Posterior cingulate gyrus (tissue), 11 donors: ENCODE measurements around the gene SPACA7.

Experiments used
- DNase-seq, 10 donors: peaks; one replicate each; pipeline versions ENCODE4 v3.0.0 to v3.0.0-alpha.2; 2020 to 2021; ENCODE audit warnings: mixed read lengths in 3 of 10
- intact Hi-C: fragments of 100-400 bp; cut with DNase I; formaldehyde crosslinking; loops from one replicate; pipeline ENCODE4 v1.15.1; 2023

Gene SPACA7

GRCh38 chr13:112376050-112376681 is at the start of gene SPACA7:
TSS of gene SPACA7 (plus strand) at chr13:112376355. CDS start at chr13:112376386, 31 bp downstream.
- intact Hi-C loops = no loop called here
- DNase-seq = peak in 1 of 10 donors; percentile 67

GRCh38 chr13:112326821-112327370 is 49.3 kb upstream of the SPACA7 start:
- DNase-seq = peak in 1 of 10 donors; percentile 74
- intact Hi-C loops = no loop called here

- peak in 1 of 10 donors; percentile 63 for DNase-seq
- intact Hi-C loops = no loop called here
Measured at GRCh38 chr13:112328936-112329335, 47.2 kb upstream of the SPACA7 start.

- peak in 1 of 10 donors; percentile 65 for DNase-seq
- intact Hi-C loops = no loop called here
Measured at GRCh38 chr13:112329376-112329775, 46.8 kb upstream of the SPACA7 start.

GRCh38 chr13:112330066-112330465 is 46.1 kb upstream of the SPACA7 start:
- peak in 1 of 10 donors; percentile 58 for DNase-seq
- intact Hi-C loops = no loop called here

GRCh38 chr13:112330479-112331381 is 45.4 kb upstream of the SPACA7 start:
- peak in 1 of 10 donors; percentile 70 for DNase-seq
- intact Hi-C loops = no loop called here

GRCh38 chr13:112331675-112332074 is 44.5 kb upstream of the SPACA7 start:
- DNase-seq = peak in 1 of 10 donors; percentile 53
- intact Hi-C loops = no loop called here

GRCh38 chr13:112332727-112333126 is 43.4 kb upstream of the SPACA7 start:
- intact Hi-C loops = no loop called here
- DNase-seq = peak in 1 of 10 donors; percentile 55

- intact Hi-C loops = no loop called here
- DNase-seq = peak in 1 of 10 donors; percentile 59
Measured at GRCh38 chr13:112333756-112334543, 42.2 kb upstream of the SPACA7 start.

- peak in 1 of 10 donors; percentile 63 for DNase-seq
Measured at GRCh38 chr13:112335135-112335534, 41.0 kb upstream of the SPACA7 start.

GRCh38 chr13:112341446-112341845 is 34.7 kb upstream of the SPACA7 start:
- DNase-seq = no peak

More at GRCh38 chr13:112335135-112335534, 41.0 kb upstream of the SPACA7 start:
- intact Hi-C loops = no loop called here

GRCh38 chr13:112341976-112342735 is 34.0 kb upstream of the SPACA7 start:
- intact Hi-C loops = no loop called here
- DNase-seq = peak in 1 of 10 donors; percentile 33

More at GRCh38 chr13:112341446-112341845, 34.7 kb upstream of the SPACA7 start:
- intact Hi-C loops = no loop called here

GRCh38 chr13:112342841-112343361 is 33.3 kb upstream of the SPACA7 start:
- peak in 1 of 10 donors; percentile 59 for DNase-seq
- intact Hi-C loops = no loop called here

GRCh38 chr13:112343591-112343990 is 32.6 kb upstream of the SPACA7 start:
- DNase-seq = peak in 1 of 10 donors; percentile 60
- intact Hi-C loops = no loop called here

GRCh38 chr13:112345826-112346172 is 30.4 kb upstream of the SPACA7 start:
- intact Hi-C loops = no loop called here

GRCh38 chr13:112346173-112346898 is 29.8 kb upstream of the SPACA7 start:
- intact Hi-C loops = no loop called here
- peak in 1 of 10 donors; percentile 61 for DNase-seq

More at GRCh38 chr13:112345826-112346172, 30.4 kb upstream of the SPACA7 start:
- peak in 1 of 10 donors; percentile 69 for DNase-seq

GRCh38 chr13:112346899-112347229 is 29.3 kb upstream of the SPACA7 start:
- intact Hi-C loops = no loop called here
- DNase-seq = no peak

- DNase-seq = no peak
- intact Hi-C loops = no loop called here
Measured at GRCh38 chr13:112347986-112348385, 28.2 kb upstream of the SPACA7 start.
